ENCODE results near the gene TTC21B.

DNA sequence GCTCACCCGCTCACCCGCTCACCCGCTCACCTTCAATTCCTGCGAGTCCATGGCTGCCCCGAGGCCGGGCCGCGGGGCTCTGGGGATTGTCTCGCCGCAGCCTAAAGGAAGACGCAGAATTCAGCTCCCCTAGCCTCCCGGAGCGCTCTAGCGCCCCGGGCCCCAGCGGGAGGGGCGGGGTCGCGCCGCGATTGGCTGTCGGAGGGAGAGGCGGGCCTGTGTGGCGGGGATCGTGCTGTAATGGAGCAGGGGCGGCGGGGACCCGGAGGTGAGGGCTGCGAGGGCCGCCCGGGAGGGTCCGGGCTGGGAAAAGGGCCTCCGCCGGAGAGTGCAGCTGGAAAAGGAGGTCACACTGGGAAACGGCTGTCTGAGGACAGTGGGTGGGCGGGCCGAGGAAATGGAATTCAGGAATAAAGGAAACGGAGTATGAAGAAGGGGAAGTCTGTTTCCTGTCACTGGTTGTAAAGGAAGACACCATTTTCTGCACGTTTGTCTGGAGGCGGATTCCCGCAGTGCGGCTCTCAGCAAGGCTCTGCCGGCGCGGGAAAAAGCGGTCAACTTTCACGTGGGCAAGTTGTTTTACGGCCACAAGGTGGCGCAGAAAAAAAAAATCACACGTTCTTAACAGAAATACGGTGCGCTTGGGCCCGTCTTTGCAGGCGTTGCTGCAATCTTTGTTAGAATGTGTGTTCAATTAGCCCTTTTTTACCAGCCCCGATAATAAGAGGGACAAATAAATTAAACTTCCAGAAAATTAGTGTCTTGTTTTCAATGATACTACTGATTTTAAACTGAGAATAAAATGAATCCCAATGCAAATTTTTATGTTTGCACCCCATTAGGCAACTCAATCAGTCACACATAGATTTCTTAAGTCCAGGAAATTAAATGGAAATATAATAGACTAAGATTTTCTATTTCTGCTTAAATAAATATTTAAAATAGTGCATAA, at the start of gene TTC21B:
- TF ChIP-seq, protein P1, sequence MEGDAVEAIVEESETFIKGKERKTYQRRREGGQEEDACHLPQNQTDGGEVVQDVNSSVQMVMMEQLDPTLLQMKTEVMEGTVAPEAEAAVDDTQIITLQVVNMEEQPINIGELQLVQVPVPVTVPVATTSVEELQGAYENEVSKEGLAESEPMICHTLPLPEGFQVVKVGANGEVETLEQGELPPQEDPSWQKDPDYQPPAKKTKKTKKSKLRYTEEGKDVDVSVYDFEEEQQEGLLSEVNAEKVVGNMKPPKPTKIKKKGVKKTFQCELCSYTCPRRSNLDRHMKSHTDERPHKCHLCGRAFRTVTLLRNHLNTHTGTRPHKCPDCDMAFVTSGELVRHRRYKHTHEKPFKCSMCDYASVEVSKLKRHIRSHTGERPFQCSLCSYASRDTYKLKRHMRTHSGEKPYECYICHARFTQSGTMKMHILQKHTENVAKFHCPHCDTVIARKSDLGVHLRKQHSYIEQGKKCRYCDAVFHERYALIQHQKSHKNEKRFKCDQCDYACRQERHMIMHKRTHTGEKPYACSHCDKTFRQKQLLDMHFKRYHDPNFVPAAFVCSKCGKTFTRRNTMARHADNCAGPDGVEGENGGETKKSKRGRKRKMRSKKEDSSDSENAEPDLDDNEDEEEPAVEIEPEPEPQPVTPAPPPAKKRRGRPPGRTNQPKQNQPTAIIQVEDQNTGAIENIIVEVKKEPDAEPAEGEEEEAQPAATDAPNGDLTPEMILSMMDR (conservative IDR thresholded peaks at IDR 0.05; ENCODE audit: low read length): peak; percentile 87
- TF ChIP-seq EZH2phosphoT487 (IDR thresholded peaks at IDR 0.05; ENCODE audit: borderline replicate concordance, low read depth, low read length): no peak

Measured in OCI-LY7 (cell line).